K562 (cell line): ENCODE measurements around the gene HEPHL1. TPM values are rescaled to one million over a fixed set of nuclear protein-coding genes. Genes with fewer than 3 reads are reported as not detected.

Source experiments
- ATAC-seq: fragments of 200-7000 bp; cut with Tn5 transposase; 3 replicates; pipeline ENCODE4 v1.9.1; 2020; ENCODE audit warnings: moderate library complexity
- BruUV-seq: library from RNA; stranded (reverse); fragments of 400-500 nt; replicated peaks from 2 replicates; lab custom pipeline; 2021; lab: Mats Ljungman, UMichigan
- CTCF ChIA-PET: fragments of 300-600 bp; formaldehyde crosslinking; extraction: SDS; loops from one replicate; lab custom pipeline; 2021; ENCODE audit warnings: low intra/inter-chr PET ratio; lab: Yijun Ruan, JAX
- POLR2A ChIA-PET: fragments of 300-600, 350-650 bp; sonication (Branson Sonifier 250); formaldehyde crosslinking; extraction: SDS; loops from one replicate; lab custom pipeline; 2021; ENCODE audit warnings: antibody characterized with exemption, inconsistent platforms; lab: Yijun Ruan, JAX
- DNase-seq, 4 experiments: peaks; one replicate each; pipeline versions ENCODE4 v3.0.0 to v3.0.0-alpha.2; 2011 to 2018; ENCODE audit warnings: low spot score in 3 of 4, mixed read lengths in 3 of 4; ENCODE audit errors: extremely low read depth in 1 of 4
- FAIRE-seq: peaks from 2 replicates; lab custom pipeline; 2011; peaks lifted over from hg19 to GRCh38; lab: Jason Lieb, UNC
- H2AFZ ChIP-seq: 2 replicates; pipeline ENCODE4 v1.6.0; 2011; ENCODE audit warnings: low read depth, low read length, control low read depth, inconsistent platforms
- H3K27ac ChIP-seq: fragments of 200-600 bp; 3 replicates; pipeline ENCODE4 v1.8.0; 2011; ENCODE audit warnings: low read depth, mild to moderate bottlenecking, control low read depth, inconsistent platforms, low read length, moderate library complexity, mixed read lengths; ENCODE audit errors: extremely low read depth
- H3K27me3 ChIP-seq, 2 experiments: fragments of 300-600 bp in 1 of 2; 2 replicates in 1 of 2; 3 replicates in 1 of 2; pipeline versions ENCODE4 v1.6.0 to v1.8.0; 2011; ENCODE audit warnings: inconsistent platforms in 2 of 2, low read length in 2 of 2, mild to moderate bottlenecking in 1 of 2, mixed read lengths in 1 of 2, moderate library complexity in 1 of 2; ENCODE audit not compliant: control insufficient read depth in 2 of 2, insufficient read depth in 2 of 2
- H3K36me3 ChIP-seq: fragments of 300-600 bp; 3 replicates; pipeline ENCODE4 v1.8.0; 2011; ENCODE audit warnings: mild to moderate bottlenecking, low read length, inconsistent platforms; ENCODE audit not compliant: control insufficient read depth, insufficient read depth
- H3K4me1 ChIP-seq, 2 experiments: fragments of 200-600 bp in 1 of 2; replicated peaks in 1 of 2; 2 replicates in 1 of 2; 3 replicates in 1 of 2; pipeline versions ENCODE4 v1.5.1 to v1.8.0; 2011; ENCODE audit warnings: inconsistent platforms in 2 of 2, low read length in 2 of 2, mild to moderate bottlenecking in 1 of 2, mixed read lengths in 1 of 2, moderate library complexity in 1 of 2; ENCODE audit not compliant: control insufficient read depth in 2 of 2, insufficient read depth in 2 of 2
- H3K4me2 ChIP-seq: 2 replicates; pipeline ENCODE4 v1.6.1; 2011; ENCODE audit warnings: low read length, control low read depth, inconsistent platforms, mixed read lengths; ENCODE audit not compliant: insufficient read depth
- H3K4me3 ChIP-seq: fragments of 200-600 bp; sonication (generic), shearing (Covaris generic); 2 replicates; pipeline ENCODE4 v1.5.1; 2016; ENCODE audit warnings: control low read depth, inconsistent platforms
- H3K79me2 ChIP-seq: fragments of 200-600 bp; 3 replicates; pipeline ENCODE4 v1.8.0; 2011; ENCODE audit warnings: low read length, inconsistent platforms; ENCODE audit not compliant: control insufficient read depth, insufficient read depth
- H3K9ac ChIP-seq, 2 experiments: 2 replicates each; pipeline versions ENCODE4 v1.6.0 to v1.6.1; 2011; ENCODE audit warnings: low read depth in 2 of 2, low read length in 2 of 2, control low read depth in 1 of 2, inconsistent platforms in 1 of 2, mild to moderate bottlenecking in 1 of 2, mixed read lengths in 1 of 2; ENCODE audit not compliant: insufficient read depth in 1 of 2
- H3K9me1 ChIP-seq: one replicate; pipeline ENCODE4 v1.6.0; 2011; ENCODE audit warnings: inconsistent platforms, mild to moderate bottlenecking, low read length, moderate library complexity; ENCODE audit not compliant: control insufficient read depth, insufficient read depth
- H3K9me3 ChIP-seq: replicated peaks from 2 replicates; pipeline ENCODE4 v1.5.1; 2011; ENCODE audit warnings: low read depth, low read length, inconsistent platforms; ENCODE audit not compliant: control insufficient read depth, insufficient read depth
- H4K20me1 ChIP-seq: replicated peaks from 2 replicates; pipeline ENCODE4 v1.6.1; 2011; ENCODE audit warnings: low read length, inconsistent platforms, mixed read lengths; ENCODE audit not compliant: control insufficient read depth, insufficient read depth
- ADNP ChIP-seq: fragments of 200-800 bp; sonication (Bioruptor generic); IDR thresholded peaks from 2 replicates; pipeline ENCODE4 v1.6.1; 2016; ENCODE audit warnings: missing genetic modification characterization, missing compliant biosample characterization
- EGR1 ChIP-seq: fragments of 450-650 bp; conservative IDR thresholded peaks from 2 replicates; pipeline ENCODE4 v1.6.1; 2017; ENCODE audit warnings: mild to moderate bottlenecking
- ETV1 ChIP-seq: fragments of 450-650 bp; conservative IDR thresholded peaks from 2 replicates; pipeline ENCODE4 v1.6.1; 2016; ENCODE audit warnings: missing genetic modification characterization, control low read depth, low read depth, missing compliant biosample characterization
- KLF1 ChIP-seq: fragments of 450-650 bp; IDR thresholded peaks from 2 replicates; pipeline ENCODE4 v1.6.1; 2016; ENCODE audit warnings: missing genetic modification characterization, missing compliant biosample characterization
- KLF6 ChIP-seq: fragments of 250-450 bp; sonication (Bioruptor Pico); IDR thresholded peaks from 2 replicates; pipeline ENCODE4 v1.4.0; 2020; ENCODE audit warnings: mild to moderate bottlenecking, moderate library complexity, borderline replicate concordance
- MYC ChIP-seq, 2 experiments: fragments of 250-450 bp in 1 of 2; sonication (Bioruptor Pico) in 1 of 2; IDR thresholded peaks; 2 replicates each; pipeline versions ENCODE4 v1.5.1 to v1.6.1; 2012 to 2021; ENCODE audit warnings: low read depth in 2 of 2, borderline replicate concordance in 1 of 2, improper control_type of control experiment in 1 of 2, low read length in 1 of 2, mild to moderate bottlenecking in 1 of 2, moderate library complexity in 1 of 2
- PHB ChIP-seq: fragments of 250-450 bp; sonication (Bioruptor Pico); IDR thresholded peaks from 2 replicates; pipeline ENCODE4 v1.5.0; 2021
- ZNF592 ChIP-seq: fragments of 450-650 bp; IDR thresholded peaks from 2 replicates; pipeline ENCODE4 v1.6.1; 2017; ENCODE audit warnings: antibody characterized with exemption, mild to moderate bottlenecking
- ZNF717 ChIP-seq: fragments of 250-450 bp; sonication (Bioruptor Pico); IDR thresholded peaks from 2 replicates; pipeline ENCODE4 v1.5.0; 2021
- WGBS: fragments of 100-300 bp; shearing (Covaris generic); methylation state at CpG from one replicate; pipeline ENCODE4 v1.1.6; 2016; ENCODE audit warnings: low coverage, mixed read lengths; ENCODE audit not compliant: insufficient coverage; ENCODE audit errors: missing lambda C conversion rate; 5-methylcytosine and 5-hydroxymethylcytosine counted together
- in situ Hi-C: fragments of 300-500 bp; cut with MboI; formaldehyde crosslinking; loops from 4 replicates; pipeline ENCODE4 v1.15.0; 2018; ENCODE audit warnings: inconsistent platforms, mixed read lengths
- intact Hi-C: fragments of 100-400 bp; cut with micrococcal nuclease; formaldehyde crosslinking; loops from 2 replicates; pipeline ENCODE4 v1.14.2; 2022
- polyA plus RNA-seq, 8 experiments: library from polyadenylated mRNA; depleted of rRNA in 4 of 8; stranded (reverse) in 5 of 8; unstranded in 3 of 8; fragments of >200 nt; fragmentation: Nextera tagmentation in 2 of 8; fragmentation: Illumina TruSeq in 1 of 8; extraction: Ambion mirVana in 2 of 8; extraction: Trizol in 1 of 8; gene quantifications; 2 replicates each; pipeline versions ENCODE4 v1.2.1 to v1.2.3, GENCODE V29; 2011 to 2014; ENCODE audit warnings: inconsistent platforms in 1 of 8, missing spikeins in 1 of 8
- total RNA-seq, 7 experiments: library from RNA; depleted of rRNA in 6 of 7; stranded (reverse); fragments of >200 nt in 6 of 7; fragmentation: Illumina TruSeq in 2 of 7; extraction: Trizol in 2 of 7; gene quantifications; 2 replicates each; pipeline versions ENCODE4 v1.2.1 to v1.2.3, GENCODE V29; 2011 to 2021; ENCODE audit warnings: low replicate concordance in 1 of 7

The HEPHL1 gene
- total and polyA plus RNA-seq, 9 of the 15 experiments (the other 6 are each of a cell fraction or from before 2014, with no cell fraction given), result 0.01 TPM; not detected in 8

DNA sequence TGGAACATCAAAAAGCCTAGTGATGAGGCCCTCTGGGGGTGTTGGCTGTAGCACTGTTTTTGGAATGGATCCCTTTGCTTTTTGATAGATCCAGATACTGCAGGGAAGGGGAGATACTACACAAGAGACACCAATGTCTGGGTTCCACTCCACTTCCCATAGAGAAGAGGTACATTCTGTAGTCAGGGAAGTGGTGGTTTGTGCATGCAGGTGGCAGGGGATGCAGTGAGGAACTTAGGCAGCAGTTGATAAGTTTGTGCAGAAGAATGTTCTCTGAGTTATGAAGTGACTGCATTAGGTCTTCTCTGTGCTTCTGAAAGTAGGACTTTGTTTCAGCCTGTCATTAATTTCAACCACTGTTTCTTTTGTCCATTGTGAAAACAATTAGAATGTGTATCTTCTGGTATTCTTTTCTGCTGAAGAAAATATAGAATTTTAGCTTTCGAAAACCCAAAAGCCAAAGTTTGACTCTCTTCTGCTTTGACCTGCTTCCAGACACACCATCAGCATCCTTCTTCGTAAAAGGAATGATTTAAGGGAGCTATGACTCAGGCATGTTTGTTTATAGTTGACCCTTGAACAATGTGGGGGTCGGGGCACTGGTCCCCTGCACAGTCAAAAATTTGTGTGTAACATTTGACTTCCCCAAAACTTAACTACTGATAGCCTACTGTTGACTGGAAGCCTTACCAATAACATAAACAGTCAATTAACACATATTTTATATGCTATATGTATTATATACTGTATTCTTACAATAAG is 133.1 kb downstream of the HEPHL1 start:
- in situ Hi-C loops, result no loop called here
- POLR2A ChIA-PET, result interaction anchor here (0.7 to 2.1 kb wide), 2 partner anchors 12 to 419 kb away, joined by 3 to 5 read pairs; no protein-coding TSS in a partner anchor
- WGBS, result 55% methylated on average over 3 of the region's 3 CpGs
- Histone ChIP-seq H3K27ac (no peak overlapping the region), H3K36me3 (no peaks in the 10 kb centered on the region; the same call in 2 of the 3 replicates), H3K9me1 (peaks cover 3% of the 10 kb centered on the region), H3K4me1 (peaks cover 12 to 32% of the 10 kb centered on the region in 2 experiments), H3K27me3 (no peaks in the 10 kb centered on the region)
- no TSS peak for BruUV-seq
- TF ChIP-seq KLF1 (tag), result no peak
- TF ChIP-seq ADNP (tag), result no peak
- TF ChIP-seq KLF6 (CRISPR knock-in tag), result no peak
- no peak for TF ChIP-seq ZNF717 (CRISPR knock-in tag)
- no peak for TF ChIP-seq EGR1
- no peak for TF ChIP-seq ZNF592
- no peak for TF ChIP-seq ETV1 (tag)
- no peak for TF ChIP-seq PHB
- no peak for TF ChIP-seq MYC (IDR thresholded peaks at IDR 0.05; ENCODE audit: low read depth, low read length)
- TF ChIP-seq MYC (CRISPR knock-in tag; IDR thresholded peaks at IDR 0.05; ENCODE audit: borderline replicate concordance, low read depth), result no peak
- TF ChIP-seq, all 486 proteins: peak for 0
- no peak overlapping the region for H2AFZ ChIP-seq
- H3K4me3 ChIP-seq, result no peak overlapping the region
- CTCF ChIA-PET, result no interaction called here
- no peak overlapping the region for H3K9ac ChIP-seq
- intact Hi-C loops, result no loop called here
- H4K20me1 ChIP-seq, result peaks cover 14% of the 10 kb centered on the region
- H3K4me2 ChIP-seq, result no peak overlapping the region
- no peaks in the 10 kb centered on the region for H3K9me3 ChIP-seq
- ATAC-seq, result no peak
- DNase-seq, result no peak
- H3K79me2 ChIP-seq, result peaks cover 25% of the 10 kb centered on the region
- FAIRE-seq, result no peak
